GM21515 (cell line): ENCODE measurements around the gene NAA20.

Source experiments
- ATAC-seq: cut with Tn5 transposase; IDR thresholded peaks from one replicate; pipeline ENCODE4 v1.9.1; 2021; ENCODE audit not compliant: unreplicated experiment

Gene NAA20

DNA sequence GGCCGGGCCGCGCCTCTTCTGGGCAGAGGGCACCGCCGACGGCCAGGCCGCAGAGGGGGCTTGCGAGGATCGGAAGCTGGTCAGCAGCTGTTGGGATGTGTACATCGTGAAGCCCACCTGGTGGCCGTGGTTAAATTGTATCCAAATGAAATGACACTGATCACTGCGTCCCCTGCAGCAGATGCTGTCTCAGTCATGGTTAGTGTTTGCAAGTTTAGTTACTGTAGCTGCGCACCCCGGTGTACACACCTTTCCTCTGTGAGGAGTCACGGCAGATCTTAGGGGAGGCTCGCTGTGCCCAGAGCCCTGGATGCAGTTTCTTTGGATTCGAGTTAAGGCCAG lies 653 bp downstream of the NAA20 start:
- no peak for ATAC-seq

DNA sequence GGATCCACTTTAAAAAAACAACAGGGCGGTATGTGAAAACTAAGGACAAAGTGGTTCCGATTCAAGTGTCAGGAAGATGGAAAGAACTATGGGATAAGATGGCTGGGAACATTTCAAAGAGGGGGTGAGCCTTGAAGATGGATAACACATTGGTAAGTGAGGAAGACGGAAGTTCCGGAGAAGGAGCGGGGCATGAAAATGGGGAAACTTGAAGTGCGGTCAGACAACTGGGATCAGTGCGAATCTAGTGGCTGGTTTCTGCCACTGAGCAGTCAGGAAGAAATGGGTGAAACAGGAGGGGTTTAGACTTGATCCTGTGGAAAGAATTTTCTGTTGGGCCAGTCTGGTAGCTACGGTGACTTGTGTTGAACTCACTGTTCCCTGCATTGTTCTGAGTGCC lies 1.2 kb downstream of the NAA20 start:
- ATAC-seq = no peak

DNA sequence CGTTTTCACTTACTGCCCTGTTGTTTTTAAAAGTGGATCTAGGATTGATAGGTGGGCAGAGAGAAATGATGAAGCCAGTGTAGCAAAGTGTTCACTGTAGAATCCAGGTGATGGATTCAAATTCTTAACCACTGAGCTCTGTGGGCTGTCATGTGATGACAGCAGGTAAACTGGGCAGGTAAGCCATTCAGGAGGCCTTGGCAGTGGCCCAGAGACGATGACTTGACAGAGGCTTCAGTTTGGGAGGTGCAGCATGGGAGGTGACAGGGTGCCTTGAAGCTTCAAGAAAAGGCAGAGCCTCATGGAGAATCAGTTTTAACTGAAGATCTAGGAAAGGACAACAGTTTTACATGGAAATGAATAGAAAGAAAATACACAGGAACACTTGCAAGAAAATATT lies 2.0 kb downstream of the NAA20 start:
- no peak for ATAC-seq

- ATAC-seq = no peak
Observed at GRCh38 chr20:20020908-20021307, 3.7 kb downstream of the NAA20 start.

DNA sequence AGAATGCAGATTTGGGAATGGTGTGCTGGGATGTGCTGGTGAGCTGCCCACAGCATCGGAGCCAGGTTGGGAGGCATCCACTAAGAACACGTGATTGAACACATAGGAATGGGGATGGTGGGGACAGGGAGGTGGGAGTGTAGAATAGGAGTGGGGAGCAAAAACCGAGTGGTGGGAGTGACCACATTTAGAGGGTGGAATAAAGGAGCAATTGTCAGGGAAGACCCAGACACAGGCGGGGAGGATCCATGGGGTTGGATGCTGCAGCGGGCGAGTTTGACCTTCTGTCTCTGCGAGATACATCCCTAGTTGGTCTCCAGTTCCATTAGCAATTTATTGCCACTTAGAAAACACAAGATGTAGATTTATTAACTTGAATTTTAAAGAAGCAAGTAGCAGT lies 4.7 kb downstream of the NAA20 start:
- ATAC-seq = no peak

DNA sequence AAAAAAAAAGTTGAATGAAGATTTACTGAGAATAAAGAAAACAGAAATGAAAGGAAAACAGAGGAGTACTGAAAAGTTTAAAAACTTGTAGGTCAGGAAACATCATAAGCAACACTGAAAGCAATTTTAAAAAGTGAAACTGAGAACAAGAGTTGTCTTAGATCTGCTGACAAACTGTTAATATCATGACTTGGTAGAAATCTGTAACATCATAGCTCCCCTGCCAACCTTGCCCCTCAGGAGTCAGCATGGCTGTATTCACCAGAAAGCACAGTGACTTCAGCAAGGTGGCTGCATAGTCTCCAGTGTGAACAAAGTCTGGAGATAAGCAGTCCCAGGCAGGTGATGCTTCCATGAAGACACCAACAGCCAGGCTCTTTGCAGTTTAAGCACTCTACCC lies 5.3 kb downstream of the NAA20 start:
- peak; percentile 67 for ATAC-seq

GRCh38 chr20:20023395-20023794 lies 6.2 kb downstream of the NAA20 start:
- no peak for ATAC-seq

GRCh38 chr20:20024942-20025341 lies 7.8 kb downstream of the NAA20 start:
- ATAC-seq = no peak

DNA sequence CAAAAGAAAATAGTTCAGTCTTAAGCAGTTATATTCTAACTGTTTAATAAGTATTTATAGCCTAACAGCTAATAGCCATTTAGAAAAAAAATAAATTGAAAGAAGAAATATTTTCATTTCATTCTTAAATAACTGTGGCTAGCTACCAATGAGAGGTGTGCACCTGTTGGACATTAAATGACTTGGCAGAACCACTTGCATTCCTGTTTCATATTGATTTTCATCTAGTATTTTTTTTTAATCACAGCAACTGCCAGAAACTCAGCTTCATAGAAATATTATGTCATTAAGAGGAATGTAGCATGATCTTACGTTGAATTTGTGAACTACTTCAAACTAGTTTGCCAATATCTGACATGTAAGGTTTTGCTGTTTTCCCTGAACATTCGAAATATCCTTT lies 10.1 kb downstream of the NAA20 start:
- no peak for ATAC-seq

GRCh38 chr20:20031790-20032189 lies 14.6 kb downstream of the NAA20 start:
- no peak for ATAC-seq

DNA sequence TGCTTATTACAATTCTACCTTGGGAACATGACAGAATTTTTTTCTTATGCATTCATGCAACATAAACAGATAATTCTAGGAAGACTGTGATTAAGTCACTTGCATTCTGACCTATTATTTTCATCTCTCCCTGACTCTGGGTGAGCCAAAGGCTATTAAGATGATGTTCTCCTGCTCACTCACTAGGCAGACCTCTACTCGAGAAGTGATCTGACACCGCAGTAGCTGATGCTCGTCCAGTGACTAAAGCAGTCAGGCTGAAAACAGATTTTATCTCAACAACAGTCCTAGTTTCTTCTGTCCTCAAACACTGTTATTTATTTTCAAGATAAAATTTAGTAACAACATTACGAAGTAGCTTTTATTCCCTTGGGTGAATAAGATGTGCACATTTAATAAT lies 17.3 kb downstream of the NAA20 start:
- no peak for ATAC-seq

- ATAC-seq = no peak
Observed at GRCh38 chr20:20036756-20037155, 19.6 kb downstream of the NAA20 start.

GRCh38 chr20:20037960-20038359 lies 20.8 kb downstream of the NAA20 start:
- no peak for ATAC-seq

- ATAC-seq = no peak
Observed at GRCh38 chr20:20038586-20038985, 21.4 kb downstream of the NAA20 start.

GRCh38 chr20:20039752-20040387 lies 22.7 kb downstream of the NAA20 start:
- no peak for ATAC-seq

GRCh38 chr20:20051767-20052073 lies 34.6 kb downstream of the NAA20 start:
- ATAC-seq = no peak

- ATAC-seq = peak; percentile 92
Observed at GRCh38 chr20:20052074-20052970, 35.2 kb downstream of the NAA20 start, which contains the start of the genes CFAP61 and CRNKL1. Gene CFAP61 (plus strand): TSS chr20:20052532. CDS start chr20:20056654, 4,122 bp downstream. Gene CRNKL1 (minus strand): TSS chr20:20052466. CDS start chr20:20052342, 124 bp downstream.

DNA sequence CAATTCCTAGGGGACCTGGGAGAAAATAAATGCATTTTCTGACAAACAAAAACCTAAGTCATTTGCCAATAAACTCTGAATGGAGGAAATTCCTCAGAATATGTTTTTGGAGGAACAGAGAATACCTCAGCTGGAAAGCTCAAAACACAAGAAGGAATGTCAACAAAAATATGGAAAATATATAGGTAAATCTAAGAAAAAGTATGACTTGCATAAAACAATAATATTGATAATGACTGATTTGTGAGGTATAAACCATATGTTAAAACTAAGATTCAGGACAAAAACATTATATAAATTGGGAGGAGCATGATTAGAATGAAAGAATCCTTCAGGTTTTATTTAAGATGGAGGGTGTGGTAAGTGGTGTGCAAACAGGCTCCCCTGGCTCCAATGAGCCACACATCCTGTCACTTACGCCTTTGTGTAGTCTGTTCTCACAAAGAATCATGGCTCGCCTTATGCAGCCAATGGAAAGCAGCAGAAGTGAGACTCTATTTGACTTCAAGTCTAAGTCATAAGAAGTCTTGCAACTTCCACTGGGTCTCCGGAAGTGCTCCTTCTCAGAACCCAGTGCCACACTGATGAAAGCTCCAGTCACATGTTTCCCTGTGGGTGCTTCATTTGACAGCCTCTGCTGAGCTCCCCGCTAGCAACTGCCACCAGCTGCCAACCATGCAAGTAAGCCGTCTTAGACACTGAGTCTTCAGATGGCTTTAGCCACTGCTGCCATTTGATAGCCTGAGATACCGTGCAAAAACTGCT lies 43.3 kb downstream of the NAA20 start:
- ATAC-seq = no peak

DNA sequence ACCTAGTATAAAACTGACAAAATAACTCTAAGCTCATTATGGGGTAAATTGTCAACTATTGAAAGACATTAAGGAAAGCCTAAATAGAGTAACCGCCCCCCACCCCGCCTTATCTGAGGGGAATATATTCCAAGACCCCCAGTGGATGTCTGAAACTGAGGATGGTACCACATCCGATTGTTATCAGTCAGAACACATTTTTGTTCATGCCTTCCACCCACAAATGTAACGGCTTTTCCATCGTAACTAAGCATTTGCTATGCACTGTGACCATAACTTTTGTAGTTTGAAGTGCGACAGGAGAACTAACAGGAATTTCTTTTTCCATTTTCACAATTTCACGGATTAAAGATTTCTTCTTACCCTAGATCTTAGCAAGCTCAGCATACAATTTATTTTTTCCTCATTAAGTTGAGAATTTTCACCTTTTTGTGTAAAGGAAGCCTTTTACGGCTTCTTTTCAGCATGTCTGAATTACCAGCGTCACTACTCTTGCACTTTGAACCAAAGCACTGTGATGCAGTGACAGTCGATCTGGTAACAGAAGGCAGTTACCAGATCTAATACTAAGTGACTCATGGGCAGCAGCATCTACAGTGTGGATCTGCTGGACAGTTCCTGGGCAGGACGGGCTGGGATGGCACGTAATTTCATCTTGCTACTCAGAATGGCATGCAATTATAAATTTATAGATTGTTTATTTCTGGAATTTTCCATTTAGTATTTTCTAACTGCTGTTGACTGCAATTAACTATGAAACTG lies 47.0 kb downstream of the NAA20 start:
- ATAC-seq = no peak

DNA sequence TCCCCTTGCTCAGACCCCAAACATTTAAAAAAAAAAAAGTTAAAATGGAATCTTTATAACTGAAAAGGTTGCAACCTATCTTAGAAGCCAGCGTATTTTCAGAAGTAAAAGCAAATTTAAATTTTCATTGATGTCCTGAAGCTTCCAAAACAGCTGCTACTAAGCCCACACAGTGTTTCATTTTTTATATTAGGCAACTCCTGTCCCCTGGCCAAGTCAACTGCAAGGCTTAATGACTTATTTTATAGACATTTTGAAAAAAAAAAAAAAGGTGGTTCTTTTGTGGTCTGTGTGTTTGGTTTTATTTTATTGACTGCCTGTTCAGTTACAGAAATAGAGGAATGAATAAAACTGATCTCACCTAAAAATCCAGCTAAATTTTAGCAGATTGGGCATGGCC lies 48.2 kb downstream of the NAA20 start:
- ATAC-seq = no peak
